Suprapubic skin (tissue), 3 donors: ENCODE results near the gene USP2.

ENCODE experiments used
- CTCF ChIP-seq, 2 donors: fragments of 200-600 bp in 1 of 2; fragments of 450-650 bp in 1 of 2; sonication (generic) in 1 of 2; IDR thresholded peaks; one replicate each; pipeline ENCODE4 v1.5.1; 2016 to 2019; ENCODE audit warnings: antibody characterized with exemption in 2 of 2, mild to moderate bottlenecking in 1 of 2, moderate library complexity in 1 of 2
- POLR2AphosphoS5 ChIP-seq, 3 donors: sonication (generic); formaldehyde crosslinking; IDR thresholded peaks; one replicate each; pipeline ENCODE4 v1.6.1; 2017; ENCODE audit warnings: antibody characterized with exemption in 3 of 3

GRCh38 chr11:119418759-119419158, 37.3 kb upstream of the USP2 start:
- no peak for TF ChIP-seq CTCF (IDR thresholded peaks at IDR 0.05)
- no peak for TF ChIP-seq POLR2AphosphoS5 (IDR thresholded peaks at IDR 0.05)
